Keratinocyte (primary cell): Measurements from ENCODE around the gene DPYD.

Experiments
- EZH2 ChIP-seq: IDR thresholded peaks from one replicate; pipeline ENCODE4 v1.6.1; 2012; ENCODE audit warnings: inconsistent platforms, mild to moderate bottlenecking, low read length, moderate library complexity
- TF ChIP-seq, protein P1 (sequence below), 3 experiments: IDR thresholded peaks in 1 of 3; conservative IDR thresholded peaks in 1 of 3; optimal IDR thresholded peaks in 1 of 3; 2 replicates in 2 of 3; 3 replicates in 1 of 3; pipeline versions ENCODE3 to v1.5.1; 2011; ENCODE audit warnings: low read length in 3 of 3, mild to moderate bottlenecking in 3 of 3, moderate library complexity in 2 of 3, control low read depth in 1 of 3, inconsistent platforms in 1 of 3; ENCODE audit not compliant: insufficient read depth in 2 of 3; ENCODE audit errors: extremely low read depth in 1 of 3

DNA sequence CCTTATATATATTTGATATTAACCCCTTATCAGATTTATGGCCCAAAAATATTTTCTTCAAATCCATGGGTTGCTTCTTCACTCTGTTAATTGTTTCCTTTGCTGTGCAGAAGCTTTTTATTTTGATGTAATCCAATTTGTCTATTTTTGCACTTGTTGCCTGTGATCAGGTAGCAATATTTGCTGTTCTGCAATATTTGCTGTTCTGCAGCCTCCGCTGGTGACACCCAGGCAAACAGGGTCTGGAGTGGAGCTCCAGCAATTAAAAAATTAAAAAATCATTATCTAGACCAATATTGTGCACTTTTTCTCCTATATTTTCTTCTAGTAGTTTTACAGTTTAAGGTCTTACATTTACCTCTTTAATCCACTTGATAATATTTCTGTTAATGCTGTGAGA is 564.5 kb downstream of the DPYD start:
- TF ChIP-seq, protein P1, sequence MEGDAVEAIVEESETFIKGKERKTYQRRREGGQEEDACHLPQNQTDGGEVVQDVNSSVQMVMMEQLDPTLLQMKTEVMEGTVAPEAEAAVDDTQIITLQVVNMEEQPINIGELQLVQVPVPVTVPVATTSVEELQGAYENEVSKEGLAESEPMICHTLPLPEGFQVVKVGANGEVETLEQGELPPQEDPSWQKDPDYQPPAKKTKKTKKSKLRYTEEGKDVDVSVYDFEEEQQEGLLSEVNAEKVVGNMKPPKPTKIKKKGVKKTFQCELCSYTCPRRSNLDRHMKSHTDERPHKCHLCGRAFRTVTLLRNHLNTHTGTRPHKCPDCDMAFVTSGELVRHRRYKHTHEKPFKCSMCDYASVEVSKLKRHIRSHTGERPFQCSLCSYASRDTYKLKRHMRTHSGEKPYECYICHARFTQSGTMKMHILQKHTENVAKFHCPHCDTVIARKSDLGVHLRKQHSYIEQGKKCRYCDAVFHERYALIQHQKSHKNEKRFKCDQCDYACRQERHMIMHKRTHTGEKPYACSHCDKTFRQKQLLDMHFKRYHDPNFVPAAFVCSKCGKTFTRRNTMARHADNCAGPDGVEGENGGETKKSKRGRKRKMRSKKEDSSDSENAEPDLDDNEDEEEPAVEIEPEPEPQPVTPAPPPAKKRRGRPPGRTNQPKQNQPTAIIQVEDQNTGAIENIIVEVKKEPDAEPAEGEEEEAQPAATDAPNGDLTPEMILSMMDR (optimal IDR thresholded peaks at IDR 0.05 in 1 of 3, IDR thresholded peaks at IDR 0.05 in 1 of 3, conservative IDR thresholded peaks at IDR 0.05 in 1 of 3; ENCODE audit: extremely low read depth in 1 of 3, insufficient read depth in 2 of 3, low read length in 3 of 3): no peak
- no peak for TF ChIP-seq EZH2
